ENCODE measurements around the gene RPL13A. TPM values are rescaled to one million over a fixed set of nuclear protein-coding genes. Genes with fewer than 3 reads are reported as not detected.
A peak's percentile ranks its signal among the peaks of the same experiment; 100 is the strongest.
"Not testable (repeated sequence)": the region's sequence is repeated elsewhere in the genome, so short reads cannot be mapped to it uniquely, and the experiment has no call there.

RPL13A gene
- total RNA-seq, 1 donor from 2014 or later, result 3,346 TPM

GRCh38 chr19:49462492-49462891, 24.9 kb upstream of the RPL13A start:
- no peak overlapping the region for H3K4me3 Mint-ChIP-seq (ENCODE audit: low read depth)
- H3K36me3 Mint-ChIP-seq (ENCODE audit: low read depth), result peaks cover 8% of the 10 kb centered on the region
- intact Hi-C loops (cut with micrococcal nuclease), result no loop called here
- H3K27me3 Mint-ChIP-seq (ENCODE audit: low read depth), result no peaks in the 10 kb centered on the region
- H3K9me3 Mint-ChIP-seq, result no peaks in the 10 kb centered on the region
- DNase-seq (ENCODE audit: low spot score), result no peak
- H3K27ac Mint-ChIP-seq, result no peak overlapping the region
- no peaks in the 10 kb centered on the region for H3K4me1 Mint-ChIP-seq (ENCODE audit: low read depth)

DNA sequence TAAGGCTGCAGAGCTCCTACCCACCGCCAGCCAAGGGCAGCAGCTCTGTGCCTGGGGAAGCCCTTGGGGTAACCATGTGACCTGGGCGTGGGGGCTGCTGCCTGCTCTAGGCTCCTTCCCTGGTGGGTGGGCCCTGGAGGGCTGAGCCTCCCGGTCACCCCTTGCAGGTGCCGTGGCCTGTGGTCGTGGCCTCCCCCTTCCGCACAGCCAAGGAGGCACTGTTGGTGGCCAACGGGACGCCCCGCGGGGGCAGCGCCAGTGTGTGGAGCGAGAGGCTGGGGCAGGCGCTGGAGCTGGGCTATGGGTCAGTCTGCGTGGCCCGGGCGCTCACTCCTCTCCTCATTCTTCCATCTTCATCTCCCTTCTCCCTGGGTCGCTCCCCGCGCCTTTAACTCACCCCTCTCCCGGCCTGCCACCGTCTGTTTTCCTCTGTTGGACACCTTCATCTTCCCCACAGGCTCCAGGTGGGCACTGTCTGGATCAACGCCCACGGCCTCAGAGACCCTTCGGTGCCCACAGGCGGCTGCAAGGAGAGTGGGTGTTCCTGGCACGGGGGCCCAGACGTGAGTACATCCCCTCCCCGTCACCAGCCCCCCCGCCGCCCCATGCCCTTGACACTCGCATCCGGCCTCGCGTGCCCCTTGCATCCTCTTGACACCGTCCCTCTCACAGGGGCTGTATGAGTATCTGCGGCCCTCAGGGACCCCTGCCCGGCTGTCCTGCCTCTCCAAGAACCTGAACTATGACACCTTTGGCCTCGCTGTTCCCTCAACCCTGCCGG, 23.3 kb upstream of the RPL13A start:
- peaks cover 12% of the 10 kb centered on the region for H3K36me3 Mint-ChIP-seq (ENCODE audit: low read depth)
- H3K27ac Mint-ChIP-seq, result no peak overlapping the region
- intact Hi-C loops (cut with micrococcal nuclease), result no loop called here
- peaks cover 5% of the 10 kb centered on the region for H3K4me1 Mint-ChIP-seq (ENCODE audit: low read depth)
- H3K4me3 Mint-ChIP-seq (ENCODE audit: low read depth), result no peak overlapping the region
- H3K9me3 Mint-ChIP-seq, result no peaks in the 10 kb centered on the region
- H3K27me3 Mint-ChIP-seq (ENCODE audit: low read depth), result no peaks in the 10 kb centered on the region
- no peak for DNase-seq (ENCODE audit: low spot score)

GRCh38 chr19:49465371-49465770, 22.0 kb upstream of the RPL13A start:
- no peak overlapping the region for H3K4me3 Mint-ChIP-seq (ENCODE audit: low read depth)
- no peaks in the 10 kb centered on the region for H3K9me3 Mint-ChIP-seq
- no peak overlapping the region for H3K27ac Mint-ChIP-seq

DNA sequence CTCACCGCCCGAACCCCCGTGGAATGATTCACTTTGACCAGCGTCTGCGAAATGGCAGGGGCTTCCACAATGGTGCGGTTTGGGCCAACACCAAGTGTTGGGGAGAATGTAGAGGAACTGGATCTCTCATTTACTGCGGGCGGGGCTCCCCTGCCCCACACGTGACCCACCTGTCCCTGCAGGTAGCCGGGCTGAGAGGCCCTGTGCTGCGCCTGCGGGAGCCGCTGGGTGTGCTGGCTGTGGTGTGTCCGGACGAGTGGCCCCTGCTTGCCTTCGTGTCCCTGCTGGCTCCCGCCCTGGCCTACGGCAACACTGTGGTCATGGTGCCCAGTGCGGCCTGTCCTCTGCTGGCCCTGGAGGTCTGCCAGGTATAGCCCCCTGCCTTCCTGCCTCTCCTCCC, 19.2 kb upstream of the RPL13A start:
- H3K4me3 Mint-ChIP-seq (ENCODE audit: low read depth), result no peak overlapping the region
- no peaks in the 10 kb centered on the region for H3K27me3 Mint-ChIP-seq (ENCODE audit: low read depth)
- no peak for DNase-seq (ENCODE audit: low spot score)
- peak overlapping the region; percentile 99 for H3K27ac Mint-ChIP-seq
- peaks cover 28% of the 10 kb centered on the region for H3K4me1 Mint-ChIP-seq (ENCODE audit: low read depth)
- intact Hi-C loops (cut with micrococcal nuclease), result no loop called here
- peaks cover 7% of the 10 kb centered on the region for H3K36me3 Mint-ChIP-seq (ENCODE audit: low read depth)
- H3K9me3 Mint-ChIP-seq, result no peaks in the 10 kb centered on the region

More at GRCh38 chr19:49465371-49465770, 22.0 kb upstream of the RPL13A start:
- no peak for DNase-seq (ENCODE audit: low spot score)
- H3K36me3 Mint-ChIP-seq (ENCODE audit: low read depth), result peaks cover 11% of the 10 kb centered on the region
- no peaks in the 10 kb centered on the region for H3K27me3 Mint-ChIP-seq (ENCODE audit: low read depth)
- H3K4me1 Mint-ChIP-seq (ENCODE audit: low read depth), result peaks cover 13% of the 10 kb centered on the region
- intact Hi-C loops (cut with micrococcal nuclease), result no loop called here

DNA sequence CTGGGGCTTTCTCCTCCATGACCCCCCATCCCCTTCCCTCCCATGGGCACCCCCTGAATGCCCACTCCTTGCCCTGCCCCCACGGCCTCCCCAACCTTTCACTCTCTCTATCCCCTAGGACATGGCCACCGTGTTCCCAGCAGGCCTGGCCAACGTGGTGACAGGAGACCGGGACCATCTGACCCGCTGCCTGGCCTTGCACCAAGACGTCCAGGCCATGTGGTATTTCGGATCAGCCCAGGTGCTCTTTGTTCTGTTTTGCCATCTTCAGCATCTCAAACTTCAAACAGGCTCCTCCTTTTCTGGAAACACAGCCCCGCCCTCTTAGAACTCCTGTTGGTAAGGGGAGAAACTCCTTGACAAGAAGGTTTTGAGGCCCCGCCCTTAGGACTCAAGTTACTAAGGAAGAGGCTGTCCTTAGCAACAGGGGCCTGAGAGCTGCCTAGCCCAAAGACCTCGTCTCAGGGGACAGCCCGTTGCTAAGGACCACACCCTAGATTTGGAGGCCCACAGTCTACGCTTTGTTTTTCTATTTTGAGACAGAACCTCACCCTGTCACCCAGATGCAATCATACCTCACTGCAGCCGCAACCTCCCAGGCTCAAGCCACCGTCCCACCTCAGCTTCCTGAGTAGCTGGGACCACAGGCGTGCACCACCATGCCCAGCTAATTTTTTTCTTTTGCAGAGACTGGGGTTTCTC, 18.5 kb upstream of the RPL13A start:
- H3K27me3 Mint-ChIP-seq (ENCODE audit: low read depth), result no peaks in the 10 kb centered on the region

DNA sequence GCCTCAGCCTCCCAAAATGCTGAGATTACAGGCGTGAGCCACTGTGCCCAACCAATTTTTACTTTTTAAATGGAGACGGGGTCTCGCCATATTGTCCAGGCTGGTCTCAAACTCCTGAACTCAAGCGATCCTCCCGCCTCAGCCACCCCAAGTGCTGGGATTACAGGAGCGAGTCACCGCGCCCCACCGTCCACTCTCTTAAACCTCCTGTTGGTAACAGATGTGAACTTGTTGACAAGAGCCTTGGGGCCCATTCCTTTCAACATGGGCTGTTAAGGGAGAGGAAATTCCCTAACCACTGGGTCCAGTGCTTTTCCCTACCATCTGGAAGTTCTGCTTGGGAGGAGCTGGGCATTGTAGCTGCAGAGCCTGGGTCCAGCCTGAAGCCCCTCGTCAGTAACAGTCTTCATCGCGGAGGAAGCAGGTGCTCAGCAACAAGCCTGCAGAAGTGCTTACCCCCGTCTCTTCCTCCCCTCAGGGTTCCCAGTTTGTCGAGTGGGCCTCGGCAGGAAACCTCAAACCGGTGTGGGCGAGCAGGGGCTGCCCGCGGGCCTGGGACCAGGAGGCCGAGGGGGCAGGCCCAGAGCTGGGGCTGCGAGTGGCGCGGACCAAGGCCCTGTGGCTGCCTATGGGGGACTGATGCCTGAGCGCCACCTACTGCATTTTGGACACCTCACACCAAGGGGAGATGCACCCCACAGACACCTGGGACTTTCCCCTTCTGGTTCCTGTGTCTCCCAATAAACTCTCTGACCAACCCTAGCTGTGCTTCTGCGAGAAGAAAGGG, 17.4 kb upstream of the RPL13A start:
- Mint-ChIP-seq H3K27me3 (ENCODE audit: low read depth) (no peaks in the 10 kb centered on the region), H3K4me1 (ENCODE audit: low read depth) (peaks cover 32% of the 10 kb centered on the region), H3K4me3 (ENCODE audit: low read depth) (peak overlapping the region; percentile 26), H3K36me3 (ENCODE audit: low read depth) (peaks cover 8% of the 10 kb centered on the region), H3K9me3 (no peaks in the 10 kb centered on the region), H3K27ac (peak overlapping the region; percentile 90)
- intact Hi-C loops (cut with micrococcal nuclease), result loop anchor here (1.0 kb wide), 3 partner anchors 17 to 78 kb away; partner anchors contain the start of gene ALDH16A1
- peak; percentile 81 for DNase-seq (ENCODE audit: low spot score)

More for the DNA sequence above, 18.5 kb upstream of the RPL13A start:
- peaks cover 32% of the 10 kb centered on the region for H3K4me1 Mint-ChIP-seq (ENCODE audit: low read depth)
- no peaks in the 10 kb centered on the region for H3K9me3 Mint-ChIP-seq
- peaks cover 7% of the 10 kb centered on the region for H3K36me3 Mint-ChIP-seq (ENCODE audit: low read depth)
- peak overlapping the region; percentile 75 for H3K4me3 Mint-ChIP-seq (ENCODE audit: low read depth)
- peak overlapping the region; percentile 99 for H3K27ac Mint-ChIP-seq
- DNase-seq (ENCODE audit: low spot score), result peak; percentile 94
- intact Hi-C loops (cut with micrococcal nuclease), result loop anchor here (1.0 kb wide), 1 partner anchor 16 kb away; the partner anchor contains the start of gene ALDH16A1

GRCh38 chr19:49470615-49470978, 16.8 kb upstream of the RPL13A start:
- Mint-ChIP-seq H3K4me3 (ENCODE audit: low read depth) (peak overlapping the region; percentile 26), H3K36me3 (ENCODE audit: low read depth) (peaks cover 10% of the 10 kb centered on the region), H3K4me1 (ENCODE audit: low read depth) (peaks cover 36% of the 10 kb centered on the region), H3K27ac (peak overlapping the region; percentile 90), H3K27me3 (ENCODE audit: low read depth) (no peaks in the 10 kb centered on the region), H3K9me3 (no peaks in the 10 kb centered on the region)
- intact Hi-C loops (cut with micrococcal nuclease), result loop anchor here (1.0 kb wide), 2 partner anchors 27 to 78 kb away; no protein-coding TSS in a partner anchor
- DNase-seq (ENCODE audit: low spot score), result no peak

DNA sequence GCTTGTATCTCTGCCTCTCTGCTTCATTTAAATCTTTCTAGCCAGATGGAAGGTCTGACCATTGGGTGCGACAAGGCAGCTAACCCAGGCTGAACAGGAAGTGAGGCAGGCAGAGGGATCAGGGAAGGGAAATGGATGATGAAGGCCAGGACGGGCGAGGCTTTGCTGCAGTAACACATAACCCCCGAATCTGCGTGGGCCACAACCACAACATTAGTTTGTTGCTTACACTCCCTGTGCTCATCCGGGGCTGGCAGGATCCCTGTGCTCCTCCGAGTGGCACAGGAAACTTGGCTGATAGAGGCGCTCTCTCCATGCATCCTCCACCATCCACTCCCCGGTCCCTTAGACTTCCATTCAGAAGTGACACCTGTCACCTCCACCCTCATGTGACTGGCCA, 14.5 kb upstream of the RPL13A start:
- Mint-ChIP-seq H3K4me3 (ENCODE audit: low read depth) (peak overlapping the region; percentile 92), H3K9me3 (no peaks in the 10 kb centered on the region), H3K27me3 (ENCODE audit: low read depth) (no peaks in the 10 kb centered on the region), H3K4me1 (ENCODE audit: low read depth) (peaks cover 45% of the 10 kb centered on the region), H3K36me3 (ENCODE audit: low read depth) (peaks cover 18% of the 10 kb centered on the region), H3K27ac (peak overlapping the region; percentile 83)
- intact Hi-C loops (cut with micrococcal nuclease), result no loop called here
- DNase-seq (ENCODE audit: low spot score), result no peak

DNA sequence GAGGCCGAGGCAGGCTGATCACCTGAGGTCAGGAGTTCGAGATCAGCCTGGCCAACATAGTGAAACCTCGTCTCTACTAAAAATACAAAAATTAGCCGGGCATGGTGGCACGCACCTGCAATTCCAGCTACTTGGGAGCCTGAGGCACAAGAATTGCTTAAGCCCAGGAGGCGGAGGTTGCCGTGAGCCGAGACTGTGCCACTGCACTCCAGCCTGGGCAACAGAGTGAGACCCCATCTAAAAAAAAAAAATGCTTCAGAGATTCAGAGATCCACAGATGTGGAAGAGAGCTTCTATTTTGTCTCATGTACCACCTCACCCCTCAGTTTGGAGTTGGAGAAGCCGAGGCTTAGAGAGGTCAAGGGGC, 13.9 kb upstream of the RPL13A start:
- DNase-seq (ENCODE audit: low spot score); intact Hi-C loops (cut with micrococcal nuclease): not testable (repeated sequence)
- H3K4me3 Mint-ChIP-seq (ENCODE audit: low read depth), result peak overlapping the region; percentile 92

DNA sequence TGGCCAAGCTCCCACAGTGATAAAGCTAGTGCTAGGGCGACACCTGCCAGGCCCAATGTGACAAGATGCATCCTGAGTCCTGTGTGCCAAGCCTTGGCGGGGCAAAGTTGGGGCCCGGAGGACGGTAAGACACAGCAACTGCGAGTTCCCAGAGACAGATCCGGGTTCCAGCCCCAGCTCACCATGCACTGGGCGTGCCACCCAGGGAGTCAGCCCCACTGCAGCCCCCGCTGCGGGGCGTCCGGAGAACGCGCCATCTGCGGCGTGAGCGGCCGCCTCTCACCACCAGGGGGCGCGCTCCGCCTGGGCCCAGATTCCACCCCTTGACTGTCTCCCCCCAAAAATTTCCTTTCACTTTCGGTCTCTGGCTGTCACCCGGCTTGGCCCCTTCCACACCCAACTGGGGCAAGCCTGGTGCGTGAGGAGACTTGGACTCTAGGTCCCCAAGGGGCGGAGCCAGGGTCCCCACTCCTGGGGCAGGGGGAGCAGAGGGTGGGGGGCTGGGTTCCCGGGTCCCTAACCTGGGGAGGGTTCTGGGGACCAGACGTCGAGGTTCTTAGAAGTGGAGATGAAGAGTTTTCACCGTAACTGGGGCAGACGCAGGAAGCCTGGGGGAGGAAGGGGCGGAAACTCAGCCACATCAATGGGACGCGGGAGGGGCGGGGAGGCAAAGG, 13.4 kb upstream of the RPL13A start, which contains the start of gene FLT3LG:
FLT3LG (plus strand) TSS at position 348 of the 674 bp plus-strand sequence. CDS start 425 bp downstream, outside the sequence.
- Mint-ChIP-seq H3K9me3 (no peaks in the 10 kb centered on the region), H3K4me1 (ENCODE audit: low read depth) (peaks cover 41% of the 10 kb centered on the region), H3K4me3 (ENCODE audit: low read depth) (peak within 1 kb of the TSS; percentile 92), H3K27ac (peak within 1 kb of the TSS; percentile 83), H3K36me3 (ENCODE audit: low read depth) (peaks cover 17% of the 10 kb centered on the region), H3K27me3 (ENCODE audit: low read depth) (no peaks in the 10 kb centered on the region)
- intact Hi-C loops (cut with micrococcal nuclease), result no loop called here
- peak; percentile 95 for DNase-seq (ENCODE audit: low spot score)

More for the DNA sequence above, 13.9 kb upstream of the RPL13A start:
- H3K9me3 Mint-ChIP-seq; H3K27me3 Mint-ChIP-seq (ENCODE audit: low read depth): not testable (repeated sequence)
- Mint-ChIP-seq H3K36me3 (ENCODE audit: low read depth) (peaks cover 18% of the 10 kb centered on the region), H3K27ac (peak overlapping the region; percentile 83), H3K4me1 (ENCODE audit: low read depth) (peaks cover 45% of the 10 kb centered on the region)

DNA sequence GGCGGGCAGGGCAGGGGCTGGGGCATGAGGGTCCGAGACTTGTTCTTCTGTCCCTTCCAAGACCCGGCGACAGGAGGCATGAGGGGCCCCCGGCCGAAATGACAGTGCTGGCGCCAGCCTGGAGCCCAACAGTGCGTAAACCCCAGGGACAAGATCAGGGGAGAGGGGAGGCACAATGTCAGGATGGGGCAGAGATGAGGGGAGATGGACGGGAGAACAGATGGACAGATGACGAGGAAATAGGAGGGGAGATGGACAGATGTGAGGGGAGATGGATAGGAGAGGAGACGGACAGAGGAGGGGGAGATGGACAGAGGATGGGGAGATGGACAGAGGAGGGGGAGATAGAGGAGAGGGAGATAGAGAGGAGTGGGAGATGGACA, 12.9 kb upstream of the RPL13A start:
- H3K4me3 Mint-ChIP-seq (ENCODE audit: low read depth), result peak overlapping the region; percentile 92
- no peaks in the 10 kb centered on the region for H3K27me3 Mint-ChIP-seq (ENCODE audit: low read depth)
- peaks cover 18% of the 10 kb centered on the region for H3K36me3 Mint-ChIP-seq (ENCODE audit: low read depth)
- intact Hi-C loops (cut with micrococcal nuclease), result no loop called here
- H3K27ac Mint-ChIP-seq, result peak overlapping the region; percentile 83
- peaks cover 38% of the 10 kb centered on the region for H3K4me1 Mint-ChIP-seq (ENCODE audit: low read depth)
- no peaks in the 10 kb centered on the region for H3K9me3 Mint-ChIP-seq
- no peak for DNase-seq (ENCODE audit: low spot score)

Measured in activated T-helper 2 cell treated with anti-CD3 and anti-CD28 coated beads, Interferon-gamma antibody, Interleukin-2, Interleukin-4, amounts not matched to agents 10 μg/mL and 5 μg/mL and 100 μg/mL, durations not matched to agents 14 hours and 24 hours and 36 hours (primary cell).